NCI-H187 treated with DMSO at 0.1 percent for 48 hours (cell line): ENCODE data around the gene UBASH3A.
"Not testable (repeated sequence)": the region's sequence is repeated elsewhere in the genome, so short reads cannot be mapped to it uniquely, and the experiment has no call there.

Experiments used
- DNase-seq: peaks from one replicate; lab custom pipeline; 2025; lab: John Stamatoyannopoulos, UW

UBASH3A gene

GRCh38 chr21:42390696-42391095, 13.0 kb upstream of the UBASH3A start:
- DNase-seq: no peak

- no peak for DNase-seq
Observed at GRCh38 chr21:42391297-42391696, 12.4 kb upstream of the UBASH3A start.

GRCh38 chr21:42392731-42393442, 10.8 kb upstream of the UBASH3A start:
- no peak for DNase-seq

GRCh38 chr21:42393443-42393950, 10.2 kb upstream of the UBASH3A start:
- no peak for DNase-seq

- DNase-seq: no peak
Observed at GRCh38 chr21:42395302-42395701, 8.4 kb upstream of the UBASH3A start.

- DNase-seq: no peak
Observed at GRCh38 chr21:42395905-42396651, 7.6 kb upstream of the UBASH3A start, which contains the start of gene TMPRSS3. Gene TMPRSS3 (minus strand): TSS chr21:42396052. CDS start chr21:42395417, 635 bp downstream.

- DNase-seq: no peak
Observed at GRCh38 chr21:42396799-42397745, 6.6 kb upstream of the UBASH3A start.

- no peak for DNase-seq
Observed at GRCh38 chr21:42397746-42398394, 5.8 kb upstream of the UBASH3A start.

GRCh38 chr21:42398436-42399028, 5.2 kb upstream of the UBASH3A start:
- no peak for DNase-seq

GRCh38 chr21:42400525-42400924, 3.2 kb upstream of the UBASH3A start:
- no peak for DNase-seq

- no peak for DNase-seq
Observed at GRCh38 chr21:42401154-42401553, 2.5 kb upstream of the UBASH3A start.

- no peak for DNase-seq
Observed at GRCh38 chr21:42401820-42402251, 1.9 kb upstream of the UBASH3A start.

GRCh38 chr21:42404539-42404938, 837 bp downstream of the UBASH3A start:
- no peak for DNase-seq

- no peak for DNase-seq
Observed at GRCh38 chr21:42405064-42406013, 1.6 kb downstream of the UBASH3A start.

- DNase-seq: no peak
Observed at GRCh38 chr21:42406201-42406621, 2.5 kb downstream of the UBASH3A start.

- no peak for DNase-seq
Observed at GRCh38 chr21:42406866-42407265, 3.2 kb downstream of the UBASH3A start.

- no peak for DNase-seq
Observed at GRCh38 chr21:42407476-42407875, 3.8 kb downstream of the UBASH3A start.

GRCh38 chr21:42408718-42409117, 5.0 kb downstream of the UBASH3A start:
- DNase-seq: not testable (repeated sequence)

- no peak for DNase-seq
Observed at GRCh38 chr21:42409366-42409765, 5.7 kb downstream of the UBASH3A start.
